GM23338 (cell line): ENCODE data around the gene SYT7.

ENCODE experiments used
- CREB1 ChIP-seq: fragments of 250-450 bp; sonication (Bioruptor Pico); IDR thresholded peaks from 2 replicates; pipeline ENCODE4 v1.5.0; 2020; ENCODE audit warnings: low read depth, mild to moderate bottlenecking, moderate library complexity
- EZH2 ChIP-seq: fragments of 200-600 bp; sonication (generic); IDR thresholded peaks from one replicate; pipeline ENCODE4 v1.8.0; 2017; ENCODE audit warnings: antibody characterized with exemption, mild to moderate bottlenecking, low read depth; ENCODE audit not compliant: unreplicated experiment
- EZH2phosphoT487 ChIP-seq: fragments of 200-600 bp; sonication (generic); IDR thresholded peaks from one replicate; pipeline ENCODE4 v1.8.1; 2018; ENCODE audit warnings: antibody characterized with exemption; ENCODE audit not compliant: unreplicated experiment
- JUNB ChIP-seq: IDR thresholded peaks from one replicate; pipeline ENCODE4 v1.6.1; 2016; ENCODE audit warnings: antibody characterized with exemption; ENCODE audit not compliant: unreplicated experiment
- NANOG ChIP-seq: IDR thresholded peaks from 2 replicates; pipeline ENCODE4 v1.6.1; 2016; ENCODE audit warnings: antibody characterized with exemption, borderline replicate concordance
- POLR2AphosphoS5 ChIP-seq: IDR thresholded peaks from 2 replicates; pipeline ENCODE4 v1.6.1; 2016; ENCODE audit warnings: antibody characterized with exemption, low read depth
- STAT1 ChIP-seq: IDR thresholded peaks from one replicate; pipeline ENCODE4 v1.6.1; 2016; ENCODE audit warnings: antibody characterized with exemption; ENCODE audit not compliant: unreplicated experiment
- ZNF331 ChIP-seq: fragments of 250-450 bp; sonication (Bioruptor Pico); IDR thresholded peaks from 2 replicates; pipeline ENCODE4 v1.5.0; 2020; ENCODE audit warnings: low read depth, mild to moderate bottlenecking, moderate library complexity
- TF ChIP-seq, protein P1 (sequence below), 2 experiments: fragments of 200-600 bp in 1 of 2; sonication (generic) in 1 of 2; conservative IDR thresholded peaks; 2 replicates each; pipeline versions ENCODE4 v1.5.1 to v1.6.1; 2016 to 2017; ENCODE audit warnings: antibody characterized with exemption in 2 of 2, low read depth in 2 of 2, mild to moderate bottlenecking in 2 of 2, moderate library complexity in 1 of 2
- TF ChIP-seq, protein P2 (sequence below): IDR thresholded peaks from one replicate; pipeline ENCODE4 v1.6.1; 2018; ENCODE audit warnings: antibody characterized with exemption; ENCODE audit not compliant: unreplicated experiment
- TF ChIP-seq, protein P3 (sequence below): IDR thresholded peaks from 2 replicates; pipeline ENCODE4 v1.6.1; 2016; ENCODE audit warnings: antibody characterized with exemption

DNA sequence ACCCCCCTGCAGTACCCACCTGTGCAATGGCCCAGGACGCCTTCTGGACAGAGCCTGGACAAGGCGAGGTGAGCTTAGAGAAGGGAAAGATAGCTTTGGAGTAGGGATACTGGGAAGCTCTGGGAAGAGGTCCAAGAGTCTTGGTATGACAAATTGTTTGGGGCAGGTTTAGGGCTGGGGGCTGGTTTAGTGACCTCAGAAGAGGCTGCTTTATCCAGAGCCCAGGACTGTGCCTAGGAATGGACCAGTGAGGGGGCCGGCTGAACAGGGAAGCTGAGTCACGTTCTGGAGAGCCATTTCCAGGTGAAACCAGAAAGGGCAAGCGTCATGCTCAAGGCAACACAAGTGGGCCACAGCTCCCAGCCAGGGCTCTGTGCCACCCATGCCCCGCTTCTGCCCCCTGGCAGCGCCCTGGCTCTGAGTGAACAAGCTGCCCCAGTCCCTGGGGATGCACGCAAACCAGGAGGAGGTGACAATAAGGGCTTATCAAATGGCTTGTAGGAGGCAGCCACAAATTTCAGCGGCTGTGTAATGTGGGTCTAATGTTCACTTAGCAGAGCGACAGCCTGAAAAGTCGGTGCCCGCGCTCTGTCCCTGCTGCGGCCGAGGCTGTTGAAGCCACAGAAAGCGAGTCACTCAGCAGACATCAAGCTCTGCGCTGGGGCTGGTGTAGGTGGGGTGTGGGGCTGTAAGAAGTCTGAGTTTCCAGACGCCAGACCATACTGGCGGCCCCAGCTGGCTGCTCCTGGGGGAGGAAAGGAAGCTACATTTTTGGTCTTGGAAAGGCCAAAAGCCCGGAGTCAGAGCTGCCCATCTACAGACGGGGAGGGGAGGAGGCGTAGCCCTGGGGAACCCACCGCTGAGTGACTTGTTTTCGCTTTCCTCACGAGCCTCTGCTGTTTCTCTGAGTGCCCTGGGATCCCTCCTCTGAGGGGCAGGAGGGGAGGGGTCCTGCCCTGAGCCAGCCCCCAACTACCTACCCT is 18.3 kb upstream of the SYT7 start:
- TF ChIP-seq, protein P1, sequence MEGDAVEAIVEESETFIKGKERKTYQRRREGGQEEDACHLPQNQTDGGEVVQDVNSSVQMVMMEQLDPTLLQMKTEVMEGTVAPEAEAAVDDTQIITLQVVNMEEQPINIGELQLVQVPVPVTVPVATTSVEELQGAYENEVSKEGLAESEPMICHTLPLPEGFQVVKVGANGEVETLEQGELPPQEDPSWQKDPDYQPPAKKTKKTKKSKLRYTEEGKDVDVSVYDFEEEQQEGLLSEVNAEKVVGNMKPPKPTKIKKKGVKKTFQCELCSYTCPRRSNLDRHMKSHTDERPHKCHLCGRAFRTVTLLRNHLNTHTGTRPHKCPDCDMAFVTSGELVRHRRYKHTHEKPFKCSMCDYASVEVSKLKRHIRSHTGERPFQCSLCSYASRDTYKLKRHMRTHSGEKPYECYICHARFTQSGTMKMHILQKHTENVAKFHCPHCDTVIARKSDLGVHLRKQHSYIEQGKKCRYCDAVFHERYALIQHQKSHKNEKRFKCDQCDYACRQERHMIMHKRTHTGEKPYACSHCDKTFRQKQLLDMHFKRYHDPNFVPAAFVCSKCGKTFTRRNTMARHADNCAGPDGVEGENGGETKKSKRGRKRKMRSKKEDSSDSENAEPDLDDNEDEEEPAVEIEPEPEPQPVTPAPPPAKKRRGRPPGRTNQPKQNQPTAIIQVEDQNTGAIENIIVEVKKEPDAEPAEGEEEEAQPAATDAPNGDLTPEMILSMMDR (conservative IDR thresholded peaks at IDR 0.05; ENCODE audit: low read depth in 2 of 2), result no peak
- no peak for TF ChIP-seq EZH2
- TF ChIP-seq, protein P2, sequence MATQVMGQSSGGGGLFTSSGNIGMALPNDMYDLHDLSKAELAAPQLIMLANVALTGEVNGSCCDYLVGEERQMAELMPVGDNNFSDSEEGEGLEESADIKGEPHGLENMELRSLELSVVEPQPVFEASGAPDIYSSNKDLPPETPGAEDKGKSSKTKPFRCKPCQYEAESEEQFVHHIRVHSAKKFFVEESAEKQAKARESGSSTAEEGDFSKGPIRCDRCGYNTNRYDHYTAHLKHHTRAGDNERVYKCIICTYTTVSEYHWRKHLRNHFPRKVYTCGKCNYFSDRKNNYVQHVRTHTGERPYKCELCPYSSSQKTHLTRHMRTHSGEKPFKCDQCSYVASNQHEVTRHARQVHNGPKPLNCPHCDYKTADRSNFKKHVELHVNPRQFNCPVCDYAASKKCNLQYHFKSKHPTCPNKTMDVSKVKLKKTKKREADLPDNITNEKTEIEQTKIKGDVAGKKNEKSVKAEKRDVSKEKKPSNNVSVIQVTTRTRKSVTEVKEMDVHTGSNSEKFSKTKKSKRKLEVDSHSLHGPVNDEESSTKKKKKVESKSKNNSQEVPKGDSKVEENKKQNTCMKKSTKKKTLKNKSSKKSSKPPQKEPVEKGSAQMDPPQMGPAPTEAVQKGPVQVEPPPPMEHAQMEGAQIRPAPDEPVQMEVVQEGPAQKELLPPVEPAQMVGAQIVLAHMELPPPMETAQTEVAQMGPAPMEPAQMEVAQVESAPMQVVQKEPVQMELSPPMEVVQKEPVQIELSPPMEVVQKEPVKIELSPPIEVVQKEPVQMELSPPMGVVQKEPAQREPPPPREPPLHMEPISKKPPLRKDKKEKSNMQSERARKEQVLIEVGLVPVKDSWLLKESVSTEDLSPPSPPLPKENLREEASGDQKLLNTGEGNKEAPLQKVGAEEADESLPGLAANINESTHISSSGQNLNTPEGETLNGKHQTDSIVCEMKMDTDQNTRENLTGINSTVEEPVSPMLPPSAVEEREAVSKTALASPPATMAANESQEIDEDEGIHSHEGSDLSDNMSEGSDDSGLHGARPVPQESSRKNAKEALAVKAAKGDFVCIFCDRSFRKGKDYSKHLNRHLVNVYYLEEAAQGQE, result no peak
- no peak for TF ChIP-seq POLR2AphosphoS5
- TF ChIP-seq EZH2phosphoT487, result no peak
- TF ChIP-seq CREB1 (CRISPR knock-in tag), result no peak
- TF ChIP-seq ZNF331 (CRISPR knock-in tag), result no peak
- TF ChIP-seq NANOG, result no peak
- TF ChIP-seq JUNB, result no peak
- no peak for TF ChIP-seq STAT1
- TF ChIP-seq, protein P3, sequence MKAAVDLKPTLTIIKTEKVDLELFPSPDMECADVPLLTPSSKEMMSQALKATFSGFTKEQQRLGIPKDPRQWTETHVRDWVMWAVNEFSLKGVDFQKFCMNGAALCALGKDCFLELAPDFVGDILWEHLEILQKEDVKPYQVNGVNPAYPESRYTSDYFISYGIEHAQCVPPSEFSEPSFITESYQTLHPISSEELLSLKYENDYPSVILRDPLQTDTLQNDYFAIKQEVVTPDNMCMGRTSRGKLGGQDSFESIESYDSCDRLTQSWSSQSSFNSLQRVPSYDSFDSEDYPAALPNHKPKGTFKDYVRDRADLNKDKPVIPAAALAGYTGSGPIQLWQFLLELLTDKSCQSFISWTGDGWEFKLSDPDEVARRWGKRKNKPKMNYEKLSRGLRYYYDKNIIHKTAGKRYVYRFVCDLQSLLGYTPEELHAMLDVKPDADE, result no peak
